PC-9 (cell line): Measurements from ENCODE around the gene JAK1.

Experiments used
- EZH2 ChIP-seq: fragments of 200-600 bp; sonication (generic); IDR thresholded peaks from 2 replicates; pipeline ENCODE4 v1.8.0; 2017; ENCODE audit warnings: antibody characterized with exemption, low read depth
- TF ChIP-seq, protein P1 (sequence below): fragments of 200-600 bp; sonication (generic); conservative IDR thresholded peaks from 2 replicates; pipeline ENCODE4 v1.6.1; 2017; ENCODE audit warnings: mixed run types, antibody characterized with exemption, mild to moderate bottlenecking, moderate library complexity

- TF ChIP-seq, protein P1, sequence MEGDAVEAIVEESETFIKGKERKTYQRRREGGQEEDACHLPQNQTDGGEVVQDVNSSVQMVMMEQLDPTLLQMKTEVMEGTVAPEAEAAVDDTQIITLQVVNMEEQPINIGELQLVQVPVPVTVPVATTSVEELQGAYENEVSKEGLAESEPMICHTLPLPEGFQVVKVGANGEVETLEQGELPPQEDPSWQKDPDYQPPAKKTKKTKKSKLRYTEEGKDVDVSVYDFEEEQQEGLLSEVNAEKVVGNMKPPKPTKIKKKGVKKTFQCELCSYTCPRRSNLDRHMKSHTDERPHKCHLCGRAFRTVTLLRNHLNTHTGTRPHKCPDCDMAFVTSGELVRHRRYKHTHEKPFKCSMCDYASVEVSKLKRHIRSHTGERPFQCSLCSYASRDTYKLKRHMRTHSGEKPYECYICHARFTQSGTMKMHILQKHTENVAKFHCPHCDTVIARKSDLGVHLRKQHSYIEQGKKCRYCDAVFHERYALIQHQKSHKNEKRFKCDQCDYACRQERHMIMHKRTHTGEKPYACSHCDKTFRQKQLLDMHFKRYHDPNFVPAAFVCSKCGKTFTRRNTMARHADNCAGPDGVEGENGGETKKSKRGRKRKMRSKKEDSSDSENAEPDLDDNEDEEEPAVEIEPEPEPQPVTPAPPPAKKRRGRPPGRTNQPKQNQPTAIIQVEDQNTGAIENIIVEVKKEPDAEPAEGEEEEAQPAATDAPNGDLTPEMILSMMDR, result no peak
- TF ChIP-seq EZH2, result no peak
These were observed 116.4 kb downstream of the JAK1 start for GRCh38 chr1:64849942-64850341.
